HG02840 (cell line): ENCODE measurements around the gene MGMT.

Source experiments
- ATAC-seq: cut with Tn5 transposase; IDR thresholded peaks from one replicate; pipeline ENCODE4 v1.9.1; 2021; ENCODE audit warnings: mild to moderate bottlenecking, moderate library complexity, moderate number of reproducible peaks; ENCODE audit not compliant: unreplicated experiment, low FRiP score

The MGMT gene

DNA sequence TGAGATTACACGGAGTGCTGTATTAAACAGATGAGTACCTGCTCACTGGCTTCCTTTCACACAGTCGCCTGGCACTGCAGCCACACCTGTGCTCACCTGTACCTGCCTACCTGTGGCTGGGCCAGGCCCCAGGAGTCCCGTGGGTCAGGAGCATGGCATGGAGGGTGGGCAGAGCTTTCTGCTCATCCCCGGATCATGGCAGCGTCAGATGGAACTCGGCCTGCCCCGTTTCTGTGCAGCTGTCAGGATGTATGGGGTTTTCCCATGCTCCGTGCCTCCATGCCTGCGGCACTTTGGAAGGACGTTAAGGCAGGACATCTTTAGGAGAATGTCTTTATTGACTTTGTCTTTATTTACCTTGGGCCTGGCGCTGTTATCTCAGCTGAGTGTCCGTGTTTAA lies 112.2 kb downstream of the MGMT start:
- no peak for ATAC-seq

DNA sequence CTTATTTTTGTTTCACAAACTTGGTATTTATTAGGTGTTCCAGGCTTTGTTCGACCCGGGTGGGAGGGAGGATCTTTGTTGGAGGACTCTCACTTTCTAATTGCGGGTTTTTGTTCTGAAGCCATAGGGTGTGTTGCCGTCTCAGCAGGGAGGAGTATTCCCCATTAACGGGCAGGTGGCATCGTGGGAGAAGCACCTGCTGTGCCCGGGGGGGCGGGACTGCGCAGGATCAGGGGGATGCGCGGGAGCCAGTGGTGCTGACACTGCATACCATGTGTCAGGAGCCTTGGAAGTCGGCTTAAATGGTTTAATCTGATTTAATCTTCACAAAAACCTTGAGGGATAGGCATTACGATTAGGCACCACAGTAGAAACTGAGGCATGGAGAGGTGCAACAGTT lies 113.0 kb downstream of the MGMT start:
- ATAC-seq, result no peak

DNA sequence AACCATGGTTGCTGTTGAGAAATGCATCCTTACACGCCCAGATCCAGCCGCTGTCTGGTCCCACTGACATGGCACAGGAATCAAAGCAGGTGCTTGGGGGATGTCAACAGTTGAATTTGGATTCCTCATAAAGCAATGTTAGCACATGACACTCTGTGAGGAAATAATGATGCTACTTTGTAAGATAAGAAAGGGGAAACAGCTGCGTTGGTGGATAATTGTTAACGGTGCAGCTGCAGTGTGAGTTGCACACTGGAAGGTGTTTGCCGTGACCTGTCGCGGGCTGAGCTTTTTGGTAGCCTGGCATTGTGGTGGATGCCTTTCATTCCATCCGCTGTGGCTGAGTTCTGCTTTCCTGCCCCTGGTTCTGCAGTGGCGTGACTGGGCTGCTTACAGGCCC lies 113.9 kb downstream of the MGMT start:
- no peak for ATAC-seq

DNA sequence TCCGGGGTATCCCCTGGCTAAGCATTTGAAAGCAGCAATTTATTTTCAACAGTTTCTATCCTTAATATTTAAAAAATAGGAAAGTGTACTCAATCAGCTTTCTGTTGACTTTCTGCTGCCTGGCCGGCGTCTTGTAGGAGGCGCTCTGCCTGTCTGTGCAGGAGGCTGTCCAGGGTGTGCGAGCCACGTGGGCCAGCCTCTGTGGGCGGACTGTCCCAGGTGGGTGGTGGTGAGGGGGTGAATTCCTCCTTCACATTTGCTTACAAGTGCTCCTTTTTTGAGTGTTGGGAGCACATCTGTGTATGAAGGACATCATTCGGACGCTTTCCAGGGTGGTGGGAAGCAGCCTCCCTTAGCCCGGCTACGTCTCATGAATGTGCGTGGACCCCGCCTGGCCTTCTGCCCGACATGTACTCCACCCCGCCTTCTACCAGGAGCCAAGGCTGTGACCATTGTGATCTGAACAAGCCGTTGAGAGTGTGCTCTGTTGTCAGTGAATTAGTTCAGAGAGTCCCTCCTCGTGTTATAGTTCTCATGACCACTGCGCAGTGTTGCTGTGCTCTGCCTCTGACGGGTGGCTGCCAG lies 114.9 kb downstream of the MGMT start:
- ATAC-seq, result no peak

DNA sequence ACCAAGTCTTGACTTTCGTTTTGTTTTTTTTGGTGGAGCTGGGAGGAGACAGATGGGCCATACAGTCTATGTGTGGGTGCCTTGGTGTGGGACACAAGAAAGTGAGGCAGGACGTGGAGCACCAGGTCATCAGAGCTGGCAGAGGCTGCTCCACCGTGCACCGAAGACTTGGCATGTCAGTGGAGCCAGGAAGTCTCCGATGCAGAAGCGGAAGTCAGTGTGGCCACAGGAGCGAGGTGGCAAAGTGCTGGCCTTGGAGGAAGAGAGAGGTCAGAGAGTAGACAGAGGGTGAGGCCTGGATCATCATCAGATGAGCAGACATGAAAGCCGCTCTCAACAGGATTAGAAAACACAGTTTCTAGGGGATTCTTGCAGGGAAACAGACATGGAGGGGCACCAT lies 116.8 kb downstream of the MGMT start:
- no peak for ATAC-seq

DNA sequence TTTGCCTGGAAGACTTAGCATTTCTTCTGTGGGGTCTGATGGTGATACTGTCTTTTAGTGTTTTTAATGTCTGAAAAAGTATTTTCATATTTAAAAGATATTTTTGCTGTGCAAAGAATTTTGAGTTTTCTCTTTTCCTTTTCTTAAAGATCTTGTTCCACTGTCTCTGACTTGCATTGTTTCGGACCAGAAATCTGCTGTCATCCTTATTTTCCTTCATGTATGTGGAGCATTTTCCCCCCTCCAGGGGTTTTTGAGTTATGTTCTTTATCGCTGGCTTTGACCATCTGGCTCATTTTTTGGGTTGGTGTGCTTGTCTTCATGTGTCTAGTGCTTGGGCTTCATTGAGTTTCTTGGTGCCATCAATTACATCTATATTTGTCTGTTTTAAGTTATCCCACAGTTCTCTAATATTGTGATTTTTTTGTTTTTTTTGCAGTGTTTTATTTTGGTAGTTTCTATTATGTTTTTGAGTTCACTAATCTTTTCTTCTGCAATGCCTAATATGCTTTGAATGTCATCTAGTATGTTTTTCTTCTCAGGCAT lies 119.9 kb downstream of the MGMT start:
- no peak for ATAC-seq

DNA sequence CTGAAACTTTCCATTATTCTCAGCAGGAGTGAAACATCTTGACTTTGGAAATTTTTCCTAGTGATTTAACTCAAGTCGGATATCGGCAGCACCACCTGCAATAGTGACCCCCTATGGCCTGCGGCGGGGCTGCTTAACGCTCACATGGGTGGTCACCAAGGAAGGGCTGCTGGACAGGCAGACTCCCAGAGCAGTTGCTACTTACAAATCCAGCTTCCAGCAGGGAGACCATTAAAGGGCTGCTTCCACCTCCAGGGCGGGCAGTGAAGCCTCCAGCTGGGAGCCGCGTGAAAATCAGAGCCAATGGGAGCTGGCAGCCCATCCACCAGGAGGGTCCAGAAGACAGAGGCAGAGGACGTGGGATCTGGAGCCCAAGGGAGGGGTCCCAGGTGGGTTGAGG lies 122.5 kb downstream of the MGMT start:
- ATAC-seq, result no peak

DNA sequence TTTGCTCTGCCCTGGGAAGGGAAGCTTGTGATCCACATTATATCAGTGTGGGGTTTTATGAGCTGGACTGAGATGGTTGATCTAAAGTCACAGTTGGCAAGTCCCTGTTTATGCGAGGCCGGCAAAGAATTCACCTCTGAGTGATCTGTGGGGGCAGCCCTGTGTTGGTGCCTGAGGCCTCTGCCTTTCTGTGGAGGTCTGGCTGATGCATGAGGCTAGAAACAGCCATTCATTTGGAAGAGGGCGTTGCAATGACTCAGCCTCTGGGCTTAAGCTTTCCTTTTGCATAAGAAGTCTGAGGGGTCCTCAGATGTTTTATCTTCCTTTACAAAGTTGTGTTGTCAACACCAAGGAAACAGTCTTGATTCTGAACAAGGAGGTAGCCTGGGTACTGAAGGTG lies 126.9 kb downstream of the MGMT start:
- no peak for ATAC-seq

DNA sequence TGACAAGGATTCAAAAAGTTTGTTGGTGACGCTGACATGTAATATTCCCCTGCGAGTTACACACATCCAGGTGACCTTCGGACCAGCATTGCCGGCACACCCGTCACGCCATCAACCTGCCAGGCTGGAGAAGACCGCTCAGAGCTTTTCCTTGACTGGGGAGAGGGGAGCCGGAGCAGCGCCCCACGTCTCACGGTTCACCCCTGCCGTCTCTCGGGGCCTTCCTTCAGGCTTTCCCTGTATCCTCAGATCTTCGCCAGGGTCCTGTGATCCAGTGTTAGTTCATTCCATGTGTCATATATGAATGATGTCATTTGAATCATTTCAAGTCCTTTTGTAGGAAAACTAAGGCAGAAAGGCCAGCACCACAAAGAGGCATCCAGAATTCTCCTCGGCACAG lies 127.8 kb downstream of the MGMT start:
- no peak for ATAC-seq

DNA sequence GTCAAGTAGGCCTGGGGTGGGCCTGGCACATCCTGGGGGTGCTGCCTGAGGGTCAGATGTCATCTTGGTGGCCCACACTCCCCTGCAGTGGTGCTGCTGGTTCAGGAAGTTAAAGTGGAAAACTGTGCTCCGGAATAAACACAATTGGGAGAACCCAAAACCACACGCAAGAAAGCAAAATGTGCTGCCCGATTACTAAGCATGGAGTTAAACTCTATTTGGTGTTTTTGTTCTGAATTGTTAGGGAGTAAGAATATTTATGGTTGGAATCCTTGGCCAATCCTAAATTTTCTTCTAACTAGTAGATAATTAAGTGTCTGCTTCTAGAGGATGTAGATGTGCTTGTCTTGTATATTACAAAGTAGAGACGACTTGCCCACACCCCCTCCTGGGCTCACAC lies 131.4 kb downstream of the MGMT start:
- no peak for ATAC-seq

DNA sequence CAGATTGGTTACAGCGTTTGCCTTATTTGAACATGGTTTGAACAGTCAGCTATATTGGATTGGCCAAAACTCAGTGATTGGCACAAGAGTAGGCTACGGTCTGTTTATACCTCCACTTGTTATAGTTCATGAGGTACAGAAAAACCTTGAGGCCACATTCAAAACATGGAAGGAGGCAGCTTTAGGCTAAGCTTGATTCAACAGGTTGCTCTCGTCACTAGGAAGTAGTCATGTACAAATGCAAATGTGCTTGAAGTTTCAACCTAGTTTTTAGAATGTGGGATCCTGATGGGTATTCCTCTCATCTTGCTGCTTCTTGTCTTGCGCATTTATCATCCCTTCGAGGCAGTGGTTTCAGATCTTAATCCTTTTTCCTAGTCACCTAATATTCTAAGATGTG lies 132.1 kb downstream of the MGMT start:
- no peak for ATAC-seq

DNA sequence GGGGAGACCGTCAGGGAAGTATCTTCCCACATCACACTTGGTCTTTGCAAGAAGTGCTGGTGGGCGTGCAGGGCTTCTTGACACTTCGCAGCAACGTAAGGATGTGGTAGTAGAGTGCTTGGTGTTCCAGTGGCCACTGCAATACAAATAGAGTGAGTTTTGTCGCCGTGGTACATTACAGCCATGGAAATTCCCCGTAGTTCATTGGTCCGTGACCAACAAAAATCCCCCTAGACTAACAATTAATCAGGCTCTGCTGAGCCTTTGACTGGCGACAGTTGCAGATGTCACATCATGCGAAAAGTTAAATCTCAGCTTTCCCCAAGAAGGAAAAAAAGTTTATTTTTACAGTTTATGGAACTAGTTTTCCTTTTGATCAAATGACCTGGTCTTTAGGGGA lies 134.7 kb downstream of the MGMT start:
- no peak for ATAC-seq

DNA sequence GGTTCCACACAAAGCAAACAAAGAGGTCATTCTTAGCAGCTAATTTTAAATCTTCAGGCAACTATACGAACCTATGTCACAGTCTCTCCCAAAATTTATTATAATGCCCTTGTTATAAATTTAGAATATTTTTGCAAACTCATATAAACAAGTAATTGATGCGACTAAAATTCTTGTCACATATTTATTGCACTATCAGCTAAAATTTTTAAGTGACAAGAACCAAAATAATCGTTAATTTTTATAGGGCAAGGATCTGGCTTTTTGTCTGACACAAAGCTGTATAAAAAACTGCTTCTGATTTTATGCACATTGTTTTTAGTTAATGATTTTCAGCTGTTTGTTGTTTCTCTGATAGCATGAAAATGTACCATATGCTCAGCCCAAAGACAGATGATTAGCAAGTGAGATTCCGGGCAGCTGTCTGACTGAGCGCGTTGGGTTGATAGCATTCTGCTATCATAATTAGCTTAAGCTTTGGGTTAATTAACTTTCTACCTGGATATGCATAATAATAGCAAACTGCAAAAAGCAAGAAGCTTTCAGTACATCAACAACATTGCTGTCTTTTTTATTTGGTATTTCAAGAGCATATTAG lies 136.0 kb downstream of the MGMT start:
- no peak for ATAC-seq

DNA sequence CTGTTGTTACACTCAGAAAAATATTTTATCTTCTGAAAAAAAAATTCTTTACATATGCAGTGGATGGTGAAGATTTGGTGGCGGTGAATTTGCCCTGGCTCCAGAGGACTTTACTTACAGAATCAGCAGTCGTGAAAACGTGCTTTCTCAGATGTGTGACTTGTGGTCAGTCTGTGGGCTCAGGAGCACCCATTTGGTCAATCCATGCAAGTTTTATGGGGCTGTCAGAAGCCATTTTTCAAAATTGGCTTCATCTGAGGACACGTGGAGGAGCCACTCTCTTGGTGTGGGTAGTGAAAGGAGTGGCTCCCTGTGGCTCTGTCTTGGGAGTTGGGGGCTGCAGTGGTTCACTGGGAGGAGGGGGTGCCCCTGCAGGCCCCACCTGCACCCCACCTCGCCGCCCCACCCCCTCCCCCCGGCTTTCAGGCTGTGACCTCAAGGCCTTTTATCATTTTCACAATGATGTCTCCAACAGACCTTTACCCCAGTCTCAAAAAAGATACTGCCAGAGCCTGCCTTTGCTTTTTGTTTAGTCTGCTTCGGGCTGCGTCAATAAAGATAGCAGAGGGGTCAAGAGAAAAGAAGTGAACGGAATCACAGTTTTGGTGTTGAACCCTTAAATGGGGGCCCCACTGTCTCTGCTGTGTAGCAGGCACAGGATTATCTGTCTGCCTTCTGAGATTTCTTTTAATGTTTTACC lies 137.4 kb downstream of the MGMT start:
- ATAC-seq, result no peak

DNA sequence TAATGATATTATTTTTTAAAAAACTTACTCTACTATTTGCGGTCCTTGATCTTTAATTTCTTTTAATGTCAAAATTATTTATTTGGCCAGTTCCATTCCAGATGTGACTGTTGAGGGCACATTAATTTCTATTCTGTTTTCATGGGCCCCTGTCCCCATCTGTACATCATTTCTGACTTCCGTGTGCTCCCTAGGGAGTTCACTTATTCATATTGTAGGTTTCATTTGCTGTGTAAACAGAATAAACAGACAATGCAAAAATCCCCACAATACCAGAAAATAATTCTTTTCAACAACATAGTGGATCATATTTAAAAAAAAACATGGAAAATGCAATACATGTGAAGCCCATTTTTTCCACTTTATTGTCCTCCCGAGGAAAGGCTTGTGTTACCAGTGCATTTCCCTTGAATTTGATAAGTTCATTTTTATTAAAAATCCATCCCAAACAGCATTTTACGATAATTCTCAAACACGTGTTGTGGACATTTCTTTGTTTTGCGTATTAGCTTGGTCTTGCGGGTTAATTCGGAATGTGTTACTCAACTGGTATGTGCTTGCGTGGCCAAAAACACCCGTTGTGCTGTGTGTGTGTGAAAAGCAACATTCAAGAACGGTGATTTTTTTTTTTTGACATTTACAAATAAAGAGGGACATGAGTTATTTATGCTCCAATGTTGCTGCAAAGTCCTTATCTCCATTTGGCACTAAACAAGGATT lies 138.4 kb downstream of the MGMT start:
- no peak for ATAC-seq

DNA sequence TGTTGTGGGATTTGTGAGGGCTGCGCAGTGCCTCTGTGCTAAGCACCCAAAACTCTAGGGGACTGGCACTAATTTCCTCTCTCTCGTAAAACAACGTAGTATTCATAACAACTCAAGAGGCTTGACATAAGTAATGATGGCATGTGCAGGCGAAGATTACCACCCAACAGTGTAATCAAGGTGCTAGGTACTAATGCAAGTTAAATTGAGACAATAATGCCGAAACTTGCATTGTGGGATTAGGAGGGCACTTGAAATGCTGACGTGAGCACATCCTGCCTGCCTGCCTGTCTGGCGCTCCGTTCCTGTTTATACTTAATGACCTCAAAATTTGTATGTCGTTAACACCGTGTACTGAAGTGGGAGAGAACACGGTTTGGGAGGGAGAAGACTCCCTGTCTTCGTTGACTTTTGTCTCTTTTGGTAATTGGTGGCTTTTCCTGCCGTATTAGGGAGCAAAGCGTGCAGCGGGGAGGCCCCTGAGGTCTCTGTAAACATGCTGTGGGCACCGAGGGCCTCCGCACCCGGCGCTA lies 139.0 kb downstream of the MGMT start:
- no peak for ATAC-seq

DNA sequence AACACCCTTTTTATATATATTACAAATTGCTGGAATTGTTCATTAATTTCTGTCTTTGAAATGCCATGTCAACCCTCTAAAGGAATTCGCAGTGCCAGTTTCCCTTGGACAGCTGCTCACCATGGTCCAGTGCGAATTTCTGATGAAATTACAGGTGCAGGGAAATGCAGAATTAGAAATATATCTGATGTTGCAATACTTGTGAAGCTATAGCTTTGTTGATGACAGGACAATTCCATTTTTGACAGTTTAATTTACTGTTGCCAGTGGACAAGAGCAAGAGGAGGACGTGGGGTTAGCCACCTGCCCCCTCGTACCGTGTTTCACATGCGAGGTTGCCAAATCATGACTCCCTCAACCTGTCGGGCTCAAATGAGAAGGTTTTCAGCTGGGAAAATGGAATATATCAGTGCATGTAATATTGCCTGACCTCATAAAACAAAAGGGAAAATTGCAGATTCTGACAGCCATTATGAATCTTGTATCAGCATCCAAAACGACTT lies 140.6 kb downstream of the MGMT start:
- ATAC-seq, result no peak

DNA sequence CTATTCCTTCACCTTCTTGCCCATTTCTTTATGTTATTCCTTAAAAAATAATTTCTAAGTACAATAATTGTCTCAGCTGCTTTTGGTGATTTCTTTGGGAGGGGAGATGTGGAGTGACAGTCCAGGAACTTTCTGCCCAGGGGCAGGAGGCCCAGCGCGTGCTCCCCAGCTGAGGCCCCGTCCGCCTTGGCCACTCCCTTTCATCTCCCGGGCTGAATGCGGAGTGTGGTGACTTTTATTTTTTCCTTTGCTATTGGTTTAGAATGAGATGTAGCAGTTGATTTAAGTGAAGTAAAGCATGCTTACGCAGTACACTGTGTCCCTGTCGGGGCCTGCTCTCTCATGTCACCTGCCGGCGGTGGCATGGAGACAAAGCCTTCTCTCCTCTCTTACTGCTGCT lies 141.6 kb downstream of the MGMT start:
- ATAC-seq, result no peak

DNA sequence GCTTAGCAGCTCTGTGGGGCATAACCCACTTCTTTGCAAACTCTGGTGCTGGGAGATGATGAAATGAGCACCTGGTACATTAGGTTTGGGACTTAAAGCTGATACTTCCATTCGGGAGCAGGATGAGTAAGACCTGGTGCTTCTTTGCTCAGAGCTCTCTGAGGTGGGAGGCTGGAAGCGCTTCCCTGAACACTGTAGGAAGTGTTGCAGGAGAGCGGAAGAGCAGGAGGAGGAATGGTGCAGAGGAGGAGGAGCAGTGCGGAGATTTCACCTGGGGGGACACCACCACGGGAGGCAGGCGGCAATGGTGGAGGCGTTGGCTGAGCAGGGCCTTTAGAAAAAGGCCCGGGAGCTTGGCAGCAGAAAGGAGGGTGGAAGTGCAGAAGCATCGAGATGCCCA lies 142.5 kb downstream of the MGMT start:
- ATAC-seq, result no peak

DNA sequence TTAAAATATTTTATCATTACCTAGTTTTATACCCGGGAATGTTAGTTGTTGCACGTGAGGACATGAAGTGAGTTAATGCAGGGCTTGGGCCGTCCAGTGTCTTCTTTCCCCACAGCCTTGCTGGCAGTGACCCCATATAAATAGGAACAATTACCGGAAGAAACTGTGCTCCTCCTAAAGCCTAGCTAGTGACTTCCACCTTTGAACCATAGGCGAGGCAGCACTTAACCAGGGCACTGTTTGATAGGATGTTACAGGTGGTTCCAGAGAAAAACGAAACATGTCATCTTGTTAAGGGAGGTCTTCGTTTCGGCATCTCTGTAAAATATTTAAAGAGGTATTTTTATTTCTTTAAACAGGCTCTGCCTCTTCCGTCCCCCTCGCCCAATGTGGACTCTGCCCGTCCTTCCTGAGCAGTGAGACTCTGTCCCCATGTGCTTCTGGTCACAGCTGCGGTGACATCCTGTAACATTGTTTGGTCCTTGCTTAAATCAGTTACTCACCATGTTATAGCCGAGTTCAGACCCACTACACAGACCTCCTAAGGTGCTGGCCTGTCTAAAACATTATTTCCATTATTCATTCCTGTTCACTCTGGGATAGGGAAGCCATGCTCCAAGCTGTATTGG lies 145.6 kb downstream of the MGMT start:
- ATAC-seq, result no peak
